ENCODE data around the gene TBL3.
A peak's percentile ranks its signal among the peaks of the same experiment; 100 is the strongest.

The TBL3 gene

DNA sequence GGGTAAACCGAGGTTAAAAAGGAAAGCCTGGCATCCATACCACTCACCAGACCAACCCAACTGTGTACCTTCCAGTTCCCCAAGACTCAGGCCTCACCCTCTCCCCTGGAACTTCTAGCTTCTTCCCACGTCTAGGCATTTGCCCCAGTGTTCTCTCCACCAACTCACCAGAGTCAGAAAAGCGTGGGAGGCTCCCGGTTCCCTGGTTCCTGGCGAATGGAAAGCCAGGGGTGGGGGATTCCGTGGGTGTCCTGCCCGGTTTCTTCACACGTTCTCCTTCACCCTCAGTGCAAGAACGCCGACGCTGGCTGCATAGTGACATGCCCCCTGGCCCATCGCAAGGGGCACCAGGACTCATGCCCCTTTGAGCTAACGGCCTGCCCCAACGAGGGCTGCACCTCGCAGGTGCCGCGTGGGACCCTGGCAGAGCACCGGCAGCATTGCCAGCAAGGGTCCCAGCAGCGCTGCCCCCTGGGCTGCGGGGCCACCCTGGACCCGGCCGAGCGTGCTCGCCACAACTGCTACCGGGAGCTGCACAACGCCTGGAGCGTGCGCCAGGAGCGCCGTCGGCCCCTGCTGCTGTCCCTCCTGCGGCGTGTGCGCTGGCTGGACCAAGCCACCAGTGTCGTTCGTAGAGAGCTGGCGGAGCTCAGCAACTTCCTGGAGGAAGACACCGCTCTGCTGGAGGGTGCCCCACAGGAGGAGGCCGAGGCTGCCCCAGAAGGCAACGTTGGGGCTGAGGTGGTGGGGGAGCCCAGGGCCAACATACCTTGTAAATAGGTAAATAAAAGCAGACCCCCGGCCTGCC lies 3.5 kb upstream of the TBL3 start:
- DNase-seq (ENCODE audit: low read depth): no peak
- H3K4me3 ChIP-seq (ENCODE audit: control insufficient read depth, low read depth, low read length): no peak overlapping the region
- TF ChIP-seq, protein P1, sequence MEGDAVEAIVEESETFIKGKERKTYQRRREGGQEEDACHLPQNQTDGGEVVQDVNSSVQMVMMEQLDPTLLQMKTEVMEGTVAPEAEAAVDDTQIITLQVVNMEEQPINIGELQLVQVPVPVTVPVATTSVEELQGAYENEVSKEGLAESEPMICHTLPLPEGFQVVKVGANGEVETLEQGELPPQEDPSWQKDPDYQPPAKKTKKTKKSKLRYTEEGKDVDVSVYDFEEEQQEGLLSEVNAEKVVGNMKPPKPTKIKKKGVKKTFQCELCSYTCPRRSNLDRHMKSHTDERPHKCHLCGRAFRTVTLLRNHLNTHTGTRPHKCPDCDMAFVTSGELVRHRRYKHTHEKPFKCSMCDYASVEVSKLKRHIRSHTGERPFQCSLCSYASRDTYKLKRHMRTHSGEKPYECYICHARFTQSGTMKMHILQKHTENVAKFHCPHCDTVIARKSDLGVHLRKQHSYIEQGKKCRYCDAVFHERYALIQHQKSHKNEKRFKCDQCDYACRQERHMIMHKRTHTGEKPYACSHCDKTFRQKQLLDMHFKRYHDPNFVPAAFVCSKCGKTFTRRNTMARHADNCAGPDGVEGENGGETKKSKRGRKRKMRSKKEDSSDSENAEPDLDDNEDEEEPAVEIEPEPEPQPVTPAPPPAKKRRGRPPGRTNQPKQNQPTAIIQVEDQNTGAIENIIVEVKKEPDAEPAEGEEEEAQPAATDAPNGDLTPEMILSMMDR (conservative IDR thresholded peaks at IDR 0.05; ENCODE audit: control insufficient read depth, insufficient read depth, low read depth, low read length): no peak

DNA sequence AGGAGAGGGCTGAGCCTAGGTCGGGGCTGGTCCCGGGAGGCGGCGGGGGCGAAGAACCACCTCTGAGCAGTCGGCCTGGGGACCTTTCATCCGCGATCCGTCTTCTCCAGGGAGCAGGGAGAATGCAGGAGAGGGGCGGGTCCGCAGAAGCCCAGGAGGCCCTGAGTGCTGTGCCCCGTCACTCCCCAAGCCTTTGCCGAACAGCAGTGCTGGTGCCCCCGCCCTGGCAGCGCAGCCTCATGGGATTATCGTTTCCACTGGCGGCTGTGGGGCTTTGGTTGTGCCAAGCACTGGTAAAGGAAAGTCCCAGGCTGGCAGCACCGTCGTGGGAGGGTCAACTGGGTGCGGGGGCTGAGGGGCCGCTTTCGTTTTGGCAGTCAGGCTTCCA lies 631 bp downstream of the TBL3 start:
- TF ChIP-seq, protein P1 (conservative IDR thresholded peaks at IDR 0.05; ENCODE audit: control insufficient read depth, insufficient read depth, low read depth, low read length): no peak
- peak overlapping the region; percentile 82 for H3K4me3 ChIP-seq (ENCODE audit: control insufficient read depth, low read depth, low read length)
- no peak for DNase-seq (ENCODE audit: low read depth)

DNA sequence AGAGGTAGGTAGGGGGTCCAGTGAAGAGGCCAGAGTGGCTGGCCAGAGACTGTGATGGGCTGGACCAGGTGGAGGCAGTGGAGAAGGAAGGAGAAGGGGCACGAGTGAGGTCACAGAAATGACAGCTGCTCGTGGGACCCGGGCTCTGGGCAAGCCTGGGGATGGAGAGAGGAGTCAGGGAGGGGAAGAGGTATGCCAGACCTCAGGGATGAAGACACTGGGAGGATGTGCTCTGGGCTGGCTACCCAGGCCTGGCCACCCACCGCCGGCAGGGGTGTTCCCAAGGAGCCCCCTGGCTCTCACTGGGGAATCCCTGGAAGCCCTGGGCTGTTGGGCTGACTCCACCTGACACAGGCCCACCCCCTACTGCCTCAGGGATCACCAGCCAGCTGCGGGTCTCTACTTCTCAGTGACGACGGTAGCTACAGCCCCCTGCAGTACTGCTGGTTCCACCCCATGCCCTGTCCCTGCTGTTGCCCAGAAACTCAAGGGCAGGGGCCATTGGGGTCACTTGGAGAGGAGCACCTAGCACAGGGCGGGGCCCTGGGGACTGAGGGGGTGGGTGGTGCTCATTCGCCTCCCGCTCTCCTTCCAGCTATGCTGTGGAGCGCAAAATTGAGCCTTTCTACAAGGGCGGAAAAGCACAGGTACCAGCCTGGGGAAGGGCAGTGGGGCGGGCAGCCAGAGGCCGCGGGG lies 1.8 kb downstream of the TBL3 start:
- no peak overlapping the region for H3K4me3 ChIP-seq (ENCODE audit: control insufficient read depth, low read depth, low read length)
- TF ChIP-seq, protein P1 (conservative IDR thresholded peaks at IDR 0.05; ENCODE audit: control insufficient read depth, insufficient read depth, low read depth, low read length): no peak

DNA sequence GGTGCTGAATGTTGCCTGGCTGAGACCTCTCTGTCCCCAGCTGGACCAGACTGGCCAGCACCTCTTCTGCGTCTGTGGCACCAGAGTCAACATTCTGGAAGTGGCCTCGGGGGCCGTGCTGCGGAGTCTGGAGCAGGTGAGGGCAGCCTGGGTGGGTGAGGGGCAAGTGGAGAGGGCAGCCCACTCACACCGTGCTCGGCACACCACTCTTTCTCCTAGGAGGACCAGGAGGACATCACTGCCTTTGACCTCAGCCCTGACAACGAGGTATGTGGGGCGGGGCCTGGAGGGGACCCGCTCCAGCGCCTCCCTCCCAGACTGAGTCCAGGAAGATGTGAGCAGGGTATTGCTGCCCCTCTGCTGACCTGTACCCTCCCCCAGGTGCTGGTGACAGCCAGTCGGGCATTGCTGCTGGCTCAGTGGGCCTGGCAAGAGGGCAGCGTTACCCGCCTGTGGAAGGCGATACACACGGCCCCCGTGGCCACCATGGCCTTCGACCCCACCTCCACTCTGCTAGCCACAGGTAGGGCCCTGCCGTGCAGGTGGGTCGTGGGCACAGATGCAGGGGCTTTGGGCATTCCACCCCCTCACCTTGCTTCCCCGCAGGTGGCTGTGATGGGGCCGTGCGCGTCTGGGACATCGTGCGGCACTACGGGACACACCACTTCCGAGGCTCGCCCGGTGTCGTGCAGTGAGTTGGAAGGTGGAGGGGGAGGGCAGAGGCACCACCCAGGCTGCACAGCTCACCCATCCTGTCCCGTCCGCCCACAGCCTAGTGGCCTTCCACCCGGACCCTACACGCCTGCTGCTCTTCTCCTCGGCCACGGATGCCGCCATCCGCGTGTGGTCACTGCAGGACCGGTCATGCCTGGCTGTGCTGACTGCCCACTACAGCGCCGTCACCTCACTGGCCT lies 2.6 kb downstream of the TBL3 start:
- H3K4me3 ChIP-seq (ENCODE audit: control insufficient read depth, low read depth, low read length): no peak overlapping the region
- TF ChIP-seq, protein P1 (conservative IDR thresholded peaks at IDR 0.05; ENCODE audit: control insufficient read depth, insufficient read depth, low read depth, low read length): no peak
- no peak for DNase-seq (ENCODE audit: low read depth)

More for the DNA sequence above, 1.8 kb downstream of the TBL3 start:
- DNase-seq (ENCODE audit: low read depth): no peak

DNA sequence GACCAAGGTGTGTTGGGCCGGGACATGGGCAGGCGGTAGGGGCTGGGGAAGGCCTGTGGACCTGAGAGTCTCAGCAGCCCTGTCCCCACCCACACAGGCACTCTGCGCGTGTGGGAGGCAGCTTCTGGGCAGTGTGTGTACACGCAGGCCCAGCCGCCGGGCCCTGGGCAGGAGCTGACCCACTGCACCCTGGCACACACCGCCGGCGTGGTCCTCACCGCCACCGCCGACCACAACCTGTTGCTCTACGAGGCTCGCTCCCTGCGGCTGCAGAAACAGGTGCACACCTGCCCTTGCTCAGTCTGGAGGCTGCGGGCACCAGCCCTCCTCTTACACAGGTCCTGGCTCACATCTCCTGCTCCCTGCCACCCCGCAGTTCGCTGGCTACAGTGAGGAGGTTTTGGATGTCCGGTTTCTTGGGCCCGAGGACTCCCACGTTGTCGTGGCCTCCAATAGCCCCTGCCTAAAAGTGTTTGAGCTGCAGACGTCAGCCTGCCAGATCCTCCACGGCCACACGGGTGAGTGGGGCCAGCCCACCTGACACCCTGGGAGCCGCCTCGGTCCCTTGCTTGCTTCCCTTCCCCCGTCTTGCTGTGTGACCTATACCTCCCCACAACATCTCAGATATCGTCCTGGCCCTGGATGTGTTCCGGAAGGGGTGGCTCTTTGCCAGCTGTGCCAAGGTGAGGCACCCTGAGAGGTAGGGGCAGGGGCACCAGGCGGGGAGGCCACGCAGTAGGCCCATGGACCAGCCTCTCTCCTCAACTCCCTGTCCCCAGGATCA lies 3.8 kb downstream of the TBL3 start:
- no peak for DNase-seq (ENCODE audit: low read depth)
- no peak overlapping the region for H3K4me3 ChIP-seq (ENCODE audit: control insufficient read depth, low read depth, low read length)
- TF ChIP-seq, protein P1 (conservative IDR thresholded peaks at IDR 0.05; ENCODE audit: control insufficient read depth, insufficient read depth, low read depth, low read length): no peak

DNA sequence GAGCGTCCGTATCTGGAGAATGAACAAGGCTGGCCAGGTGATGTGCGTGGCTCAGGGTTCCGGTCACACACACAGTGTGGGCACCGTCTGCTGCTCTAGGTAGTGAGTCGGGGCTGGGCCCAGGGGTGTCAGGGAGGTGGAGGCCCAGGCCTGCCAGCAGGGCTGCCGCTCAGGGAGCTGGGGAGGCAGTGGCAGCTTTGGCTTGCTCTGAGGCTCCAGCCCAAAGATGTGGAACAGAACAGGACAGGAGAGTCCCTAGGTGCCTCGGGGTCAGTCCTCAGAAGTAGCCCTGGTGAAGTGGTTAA lies 4.3 kb downstream of the TBL3 start:
- no peak for DNase-seq (ENCODE audit: low read depth)
- TF ChIP-seq, protein P1 (conservative IDR thresholded peaks at IDR 0.05; ENCODE audit: control insufficient read depth, insufficient read depth, low read depth, low read length): no peak
- no peak overlapping the region for H3K4me3 ChIP-seq (ENCODE audit: control insufficient read depth, low read depth, low read length)
